GM19463 (cell line): Measurements from ENCODE around the gene GSE1.

Experiments used
- ATAC-seq: cut with Tn5 transposase; IDR thresholded peaks from one replicate; pipeline ENCODE4 v1.9.1; 2021; ENCODE audit warnings: mild to moderate bottlenecking, moderate library complexity; ENCODE audit not compliant: unreplicated experiment

The GSE1 gene

GRCh38 chr16:85631802-85632393 is 18.8 kb downstream of the GSE1 start:
- no peak for ATAC-seq

- ATAC-seq: no peak
These were observed 19.8 kb downstream of the GSE1 start for GRCh38 chr16:85632709-85633437.

GRCh38 chr16:85633438-85633743 is 20.3 kb downstream of the GSE1 start:
- ATAC-seq: no peak

GRCh38 chr16:85633888-85634287 is 20.8 kb downstream of the GSE1 start:
- ATAC-seq: no peak

DNA sequence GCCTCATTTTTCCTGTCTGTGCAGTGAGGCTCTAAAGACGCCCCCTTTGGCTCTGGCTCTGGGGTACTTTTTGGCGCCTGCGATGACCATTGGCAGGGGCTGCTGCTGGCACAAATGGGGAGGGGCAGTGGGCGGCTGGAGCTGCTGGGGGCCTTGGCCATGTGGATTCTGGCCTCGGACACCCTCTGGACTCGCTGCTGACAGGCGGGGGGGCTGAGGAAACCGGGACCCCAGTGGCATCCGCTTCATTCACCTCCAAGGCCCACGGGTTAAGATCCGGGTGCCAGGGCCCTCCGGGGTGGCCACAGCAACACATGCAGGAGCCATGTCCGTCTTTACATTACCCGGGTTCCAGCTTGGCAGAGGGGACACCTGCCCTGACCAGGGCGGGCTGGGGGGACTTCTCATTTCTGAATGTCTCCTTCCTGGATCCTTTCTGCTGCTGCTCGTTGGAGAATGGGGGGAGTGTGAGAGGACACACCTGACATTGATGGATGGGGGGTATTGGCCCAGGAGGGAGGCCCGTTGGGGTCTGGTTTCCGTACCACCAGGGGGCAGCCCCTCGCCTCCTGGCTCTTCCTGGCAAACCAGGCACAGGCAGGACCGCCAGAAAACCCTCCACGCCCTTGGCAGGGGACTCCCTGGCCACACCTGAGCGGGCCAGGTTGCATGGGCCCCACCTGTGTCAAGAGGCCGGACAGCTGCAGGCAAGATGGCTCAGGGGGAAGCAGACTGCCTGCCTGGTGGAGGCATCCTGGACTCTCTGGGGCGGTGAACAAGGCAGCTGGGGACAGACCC is 21.8 kb downstream of the GSE1 start:
- ATAC-seq: no peak

DNA sequence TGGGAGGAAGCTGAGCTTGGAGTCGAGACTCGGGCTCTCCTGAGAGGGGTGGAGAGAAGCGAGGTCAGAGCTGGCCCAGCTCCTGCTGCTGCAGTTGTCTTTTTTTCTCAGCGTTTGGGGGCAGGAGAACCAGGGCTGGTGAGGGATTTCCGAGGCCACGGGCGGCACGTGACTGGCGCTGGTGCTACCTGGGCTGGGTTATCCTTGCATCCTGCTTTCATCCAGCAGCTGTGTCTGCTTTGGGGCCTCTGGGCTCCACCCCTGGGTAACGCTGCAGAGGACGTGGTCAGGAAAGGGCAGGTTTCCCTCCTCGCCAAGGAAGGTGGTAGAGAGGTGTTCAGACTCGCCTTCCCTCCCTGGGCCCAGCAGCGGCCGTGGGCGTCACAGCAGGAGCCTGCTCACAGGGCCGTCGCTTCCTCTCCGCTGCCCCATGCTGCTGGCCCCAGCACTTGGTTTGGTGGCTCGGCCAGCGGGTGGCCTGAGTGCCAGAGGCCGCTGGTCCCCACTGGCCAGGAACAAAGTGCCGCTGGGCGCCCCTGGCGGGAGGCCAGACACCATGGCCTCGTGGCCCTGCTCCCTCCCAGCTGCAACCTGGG is 22.5 kb downstream of the GSE1 start:
- ATAC-seq: no peak

DNA sequence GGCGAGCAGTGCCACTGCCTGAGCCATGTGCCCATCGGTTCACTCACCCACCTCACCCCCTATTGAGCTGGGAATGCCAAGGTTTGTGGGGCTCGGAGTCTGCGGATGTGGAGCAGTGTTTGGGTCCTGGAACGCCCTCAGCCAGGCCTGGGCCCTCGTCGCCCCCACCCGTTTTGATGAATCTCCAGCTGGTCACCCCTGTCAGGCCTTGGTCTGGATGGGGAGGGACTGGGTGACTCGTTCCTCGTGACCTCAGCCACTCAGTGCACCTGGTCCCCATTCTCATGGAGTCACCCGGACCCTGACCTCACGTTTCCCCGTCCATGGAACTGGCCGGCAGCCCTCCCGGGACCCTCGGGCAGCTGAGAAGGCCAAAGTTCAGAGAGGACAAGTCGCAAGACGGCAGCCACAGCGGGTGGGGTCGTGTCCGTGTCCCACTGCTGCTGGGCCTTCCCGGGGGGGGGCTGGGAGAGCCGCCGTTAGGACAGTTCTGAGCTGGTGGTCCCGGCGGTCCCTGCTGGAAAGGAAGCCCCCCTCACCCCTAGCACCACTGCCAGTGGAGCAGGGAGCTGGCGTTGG is 23.2 kb downstream of the GSE1 start:
- no peak for ATAC-seq

DNA sequence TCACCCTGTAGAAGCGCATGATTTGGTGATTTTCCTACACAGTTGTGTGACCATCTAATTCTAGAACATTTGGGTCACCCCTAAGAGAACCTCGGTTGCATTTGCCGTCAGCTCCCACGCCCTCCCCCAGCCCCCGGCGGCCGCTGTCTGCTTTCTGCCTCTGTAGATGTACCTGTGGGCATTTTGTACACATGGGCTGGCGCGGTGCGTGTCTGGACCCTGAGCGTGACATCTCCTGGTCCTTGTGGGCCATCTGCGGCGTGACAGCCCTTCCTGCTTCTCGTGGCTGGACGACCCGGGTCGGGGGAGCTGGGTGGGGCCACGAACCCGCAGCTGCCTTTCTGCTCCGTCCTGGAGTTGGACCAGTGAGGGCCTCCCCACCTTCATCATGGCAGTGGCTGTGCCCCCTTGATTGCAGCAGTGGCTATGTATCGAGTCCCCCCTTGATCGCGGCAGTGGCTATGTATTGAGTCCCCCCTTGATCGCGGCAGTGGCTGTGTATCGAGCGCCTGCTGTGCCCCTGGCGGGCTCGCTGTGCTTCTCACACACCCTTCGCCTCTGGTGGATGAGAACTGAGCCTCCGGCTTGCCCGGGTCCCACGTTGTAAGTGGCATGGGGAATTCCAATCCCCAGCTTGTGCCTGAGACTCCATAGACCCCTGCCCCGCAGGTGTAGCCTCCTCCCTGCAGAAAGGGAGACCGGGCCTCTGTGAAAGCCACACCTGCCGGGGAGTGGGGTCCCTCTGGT is 24.1 kb downstream of the GSE1 start:
- ATAC-seq: no peak

GRCh38 chr16:85637808-85638647 is 24.9 kb downstream of the GSE1 start:
- ATAC-seq: no peak

DNA sequence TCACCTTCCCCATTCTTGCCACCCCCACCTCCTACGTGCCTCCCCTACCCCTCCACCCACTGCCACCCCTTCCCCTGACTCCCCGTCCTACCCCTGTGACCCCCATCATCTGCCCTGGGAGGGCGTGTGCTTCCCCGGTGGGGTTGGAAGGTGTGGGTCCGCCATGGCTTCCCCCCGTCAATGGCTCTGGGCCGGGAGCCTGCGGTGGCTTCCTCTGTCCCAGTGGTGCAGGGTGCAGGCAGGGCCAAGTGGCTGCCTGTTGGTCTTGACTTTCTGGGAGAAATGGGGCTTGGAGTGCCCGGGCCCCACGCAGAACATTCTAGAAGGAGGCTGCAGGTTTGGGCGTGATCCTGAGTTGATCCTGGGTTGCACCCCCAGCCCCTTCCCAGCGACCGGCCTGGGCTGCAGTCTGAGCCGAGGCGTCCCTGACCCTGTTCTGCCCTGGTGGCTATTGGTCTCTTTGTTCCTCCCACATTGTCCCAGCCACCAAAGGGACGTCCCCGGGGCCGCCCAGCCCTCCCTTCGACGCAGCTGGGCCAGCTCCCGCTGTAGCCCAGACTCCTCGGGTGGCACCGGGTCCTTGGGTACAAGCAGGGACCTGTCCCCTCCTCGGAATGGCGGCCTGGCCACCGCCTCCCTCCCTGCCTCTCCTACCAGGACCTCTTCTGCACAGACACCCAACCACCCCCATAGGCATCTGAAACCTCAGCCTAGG is 25.7 kb downstream of the GSE1 start:
- no peak for ATAC-seq

GRCh38 chr16:85639529-85640253 is 26.6 kb downstream of the GSE1 start:
- ATAC-seq: no peak

- ATAC-seq: no peak
These were observed 27.1 kb downstream of the GSE1 start for GRCh38 chr16:85640254-85640558.

DNA sequence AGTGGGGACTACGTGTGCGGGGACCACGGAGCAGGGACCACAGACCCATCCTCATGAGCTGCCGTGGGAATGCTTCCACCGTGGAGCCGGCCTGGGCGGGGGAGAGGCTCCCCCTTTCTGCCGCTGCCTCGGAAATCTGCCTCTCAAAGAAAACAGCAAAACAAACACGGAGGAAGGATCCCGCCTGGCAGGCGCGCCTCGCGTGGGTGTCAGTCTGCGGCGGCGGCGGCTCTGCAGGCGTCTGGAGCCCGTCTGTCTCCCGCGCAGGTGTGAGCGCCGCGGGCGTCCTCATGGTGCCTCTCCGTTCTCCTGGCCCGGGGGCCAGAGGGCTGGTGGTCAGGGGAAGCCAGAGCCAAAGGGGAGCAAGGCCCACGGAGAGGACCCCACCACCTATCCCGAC is 27.5 kb downstream of the GSE1 start:
- no peak for ATAC-seq

GRCh38 chr16:85641305-85641704 is 28.2 kb downstream of the GSE1 start:
- no peak for ATAC-seq

DNA sequence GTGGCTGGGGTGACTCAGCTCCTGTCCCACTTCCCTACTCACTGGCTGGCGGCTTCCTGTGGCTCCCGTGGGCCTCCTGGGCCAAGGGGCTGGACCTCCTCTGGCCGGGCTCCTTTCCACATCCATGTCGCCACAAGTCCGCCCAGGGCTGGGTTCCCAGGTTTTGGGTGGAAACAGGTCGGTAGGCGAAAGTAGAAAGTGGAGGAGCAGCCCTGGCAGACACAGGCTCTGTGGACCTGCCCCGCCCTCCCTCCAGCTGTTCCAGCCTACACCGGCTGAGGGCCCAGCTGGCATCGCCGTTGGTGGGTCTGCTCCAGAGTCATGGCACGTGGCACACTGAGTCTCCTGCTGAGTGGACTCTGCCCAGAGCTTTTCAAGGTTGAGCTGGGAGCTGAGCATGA is 28.7 kb downstream of the GSE1 start:
- no peak for ATAC-seq

- no peak for ATAC-seq
These were observed 29.7 kb downstream of the GSE1 start for GRCh38 chr16:85642762-85643358.

- no peak for ATAC-seq
These were observed 30.5 kb downstream of the GSE1 start for GRCh38 chr16:85643631-85644030.

DNA sequence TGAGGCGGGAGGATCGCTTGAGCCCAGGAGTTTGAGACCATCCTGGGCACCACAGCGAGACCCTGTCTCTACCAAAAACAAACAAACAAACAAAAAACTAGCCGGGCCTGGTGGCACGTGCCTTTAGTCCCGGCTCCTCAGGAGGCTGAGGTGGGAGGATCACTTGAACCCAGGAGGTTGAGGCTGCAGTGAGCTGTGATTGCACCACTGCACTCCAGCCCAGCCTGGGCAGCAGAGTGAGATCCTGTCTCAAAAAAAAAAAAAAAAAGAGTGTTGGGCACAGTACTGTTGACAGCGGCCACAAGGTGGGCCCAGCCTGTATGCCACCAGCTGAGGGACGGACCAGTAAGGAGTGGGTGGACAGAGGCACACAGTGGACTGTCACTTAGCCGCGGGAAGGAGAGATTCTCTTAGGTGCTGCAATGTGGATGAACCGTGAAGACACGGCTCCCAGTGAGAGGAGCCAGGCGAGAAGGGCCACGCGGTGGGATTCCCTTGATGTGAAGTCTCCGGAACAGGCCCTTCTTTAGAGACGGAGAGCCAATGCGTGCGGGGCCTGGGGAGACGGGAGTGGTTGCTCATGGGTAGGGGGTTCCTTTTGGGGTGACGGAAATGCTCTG is 31.1 kb downstream of the GSE1 start:
- no peak for ATAC-seq
